ENCODE data around the gene ZFP92. TPM values are rescaled to one million over a fixed set of nuclear protein-coding genes. Genes with fewer than 3 reads are reported as not detected.

The ZFP92 gene
- total and polyA plus RNA-seq, 2 of the 8 experiments (the other 6 are each of a cell fraction or from before 2014, with no cell fraction given) = 0.14 to 0.41 TPM

GRCh38 chrX:153460826-153461225, 49.6 kb downstream of the ZFP92 start:
- Histone ChIP-seq H3K14ac (ENCODE audit: insufficient read length) (no peak overlapping the region), H3K9me3 (ENCODE audit: insufficient read depth in 2 of 2, low read depth in 1 of 2, low read length in 1 of 2) (no peaks in the 10 kb centered on the region), H3K4me1 (replicated peaks in 1 of 4; ENCODE audit: control insufficient read depth in 3 of 4, insufficient read depth in 4 of 4, low read length in 3 of 4) (no peaks in the 10 kb centered on the region), H2AFZ (ENCODE audit: low read length) (no peak overlapping the region), H4K20me1 (replicated peaks in 1 of 2; ENCODE audit: control insufficient read depth in 1 of 2, insufficient read depth in 2 of 2, low read length in 2 of 2) (peaks cover 0 to 2% of the 10 kb centered on the region in 2 experiments), H4K91ac (replicated peaks; ENCODE audit: insufficient read length, low read length) (no peak overlapping the region), H2BK15ac (ENCODE audit: low read length) (no peak overlapping the region), H2AK5ac (ENCODE audit: low read depth, low read length) (no peak overlapping the region), H3K23ac (ENCODE audit: insufficient read length) (no peak overlapping the region), H3K27ac (ENCODE audit: low read depth, low read length) (no peak overlapping the region), H3K36me3 (ENCODE audit: control insufficient read depth in 2 of 4, insufficient read depth in 4 of 4, low read length in 3 of 4) (peaks cover 0 to 4% (median 2%) of the 10 kb centered on the region in 4 experiments; a peak in 4 of 8 replicates), H4K5ac (ENCODE audit: insufficient read length, low read depth, low read length) (no peak overlapping the region), H3K79me2 (ENCODE audit: control insufficient read depth in 1 of 2, insufficient read depth in 2 of 2, low read length in 2 of 2) (no peaks in the 10 kb centered on the region), H3K27me3 (replicated peaks in 1 of 4; ENCODE audit: control insufficient read depth in 3 of 4, extremely low read depth in 1 of 4, insufficient read depth in 3 of 4, low read length in 3 of 4) (no peaks in the 10 kb centered on the region), H3K79me1 (ENCODE audit: low read depth, low read length) (no peaks in the 10 kb centered on the region), H3K4me3 (ENCODE audit: extremely low read depth in 1 of 4, insufficient read depth in 2 of 4, low read depth in 3 of 4, low read length in 4 of 4) (no peak overlapping the region), H3K56ac (replicated peaks; ENCODE audit: insufficient read length, low read depth, low read length) (no peak overlapping the region), H3K9ac (replicated peaks in 1 of 4; ENCODE audit: extremely low read depth in 1 of 4, low read depth in 3 of 4, low read length in 3 of 4) (no peak overlapping the region), H2BK20ac (ENCODE audit: low read length) (no peak overlapping the region), H3K4me2 (ENCODE audit: insufficient read depth in 1 of 2, low read depth in 2 of 2, low read length in 2 of 2) (no peak overlapping the region), H2BK12ac (ENCODE audit: low read depth, low read length) (no peak overlapping the region), H4K8ac (ENCODE audit: extremely low read depth, insufficient read depth, low read length) (no peak overlapping the region), H2BK5ac (ENCODE audit: low read depth, low read length) (no peak overlapping the region), H3K18ac (ENCODE audit: extremely low read depth, low read length) (no peak overlapping the region), H2BK120ac (replicated peaks; ENCODE audit: low read depth, low read length) (no peak overlapping the region), H3K4ac (replicated peaks; ENCODE audit: insufficient read length, low read depth, low read length) (no peak overlapping the region), H3K23me2 (ENCODE audit: low read depth, low read length) (no peaks in the 10 kb centered on the region)
- DNase-seq (ENCODE audit: low read depth in 1 of 2, low spot score in 2 of 2) = no peak
- CTCF ChIA-PET (ENCODE audit: partially characterized antibody) = interaction anchor here (0.6 to 3.7 kb wide), 16 partner anchors 9 to 547 kb away, joined by 3 to 21 read pairs (median 4); partner anchors contain the start of genes HAUS7 and TREX2
- peak; percentile 28 for FAIRE-seq
- 13% methylated on average over 3 of the region's 7 CpGs; no CpG with 5 or more reads in 1 of the 2 experiments for WGBS, 2 experiments (ENCODE audit: extremely low coverage in 1 of 2, insufficient coverage in 1 of 2, insufficient read length in 1 of 2, insufficient replicate concordance in 2 of 2, low coverage in 1 of 2, low lambda C conversion rate in 2 of 2, missing lambda C conversion rate in 1 of 2)
- POLR2A ChIA-PET (ENCODE audit: partially characterized antibody) = no interaction called here
- TF ChIP-seq ATF3 (IDR thresholded peaks at IDR 0.05; ENCODE audit: insufficient read depth, low read depth, low read length) (no peak), SUZ12 (IDR thresholded peaks at IDR 0.05; ENCODE audit: low read length) (no peak), KDM5A (IDR thresholded peaks at IDR 0.05; ENCODE audit: low read length) (no peak), RAD21 (IDR thresholded peaks at IDR 0.05 in 1 of 2, conservative IDR thresholded peaks at IDR 0.05 in 1 of 2; ENCODE audit: low read depth in 2 of 2, low read length in 2 of 2) (peak; percentile 48 to 59), HDAC6 (IDR thresholded peaks at IDR 0.05; ENCODE audit: low read depth, low read length) (no peak), CTCF (IDR thresholded peaks at IDR 0.05; ENCODE audit: control extremely low read depth in 1 of 3, insufficient read depth in 1 of 3, low read depth in 1 of 3, low read length in 3 of 3) (peak in 2 of 3 experiments; percentile 73 to 76; a peak in 3 of 4 replicates), SRF (IDR thresholded peaks at IDR 0.05; ENCODE audit: low read depth, low read length) (no peak), ZNF274 (IDR thresholded peaks at IDR 0.05; ENCODE audit: borderline replicate concordance, extremely low read depth, low read length) (no peak), TAF7 (optimal IDR thresholded peaks at IDR 0.05; ENCODE audit: borderline replicate concordance, low read depth, low read length) (no peak), POLR2A (IDR thresholded peaks at IDR 0.05; ENCODE audit: control extremely low read depth in 1 of 2, low read depth in 2 of 2, low read length in 2 of 2) (no peak), CREB1 (IDR thresholded peaks at IDR 0.05) (no peak)

Data from H1 (cell line).